Epithelial cell of esophagus (primary cell): ENCODE results near the gene NEUROD6.
A peak's percentile ranks its signal among the peaks of the same experiment; 100 is the strongest.

ENCODE experiments used
- DNase-seq: peaks from one replicate; pipeline ENCODE4 v3.0.0; 2010; ENCODE audit warnings: low read depth
- H3K4me3 ChIP-seq: 2 replicates; pipeline ENCODE4 v1.5.1; 2011; ENCODE audit warnings: mild to moderate bottlenecking, low read length, control low read depth
- TF ChIP-seq, protein P1 (sequence below): IDR thresholded peaks from 2 replicates; pipeline ENCODE4 v1.5.1; 2011; ENCODE audit warnings: low read depth, mild to moderate bottlenecking, low read length, control low read depth, inconsistent platforms; ENCODE audit not compliant: insufficient read depth; ENCODE audit errors: missing control alignments

Gene NEUROD6

DNA sequence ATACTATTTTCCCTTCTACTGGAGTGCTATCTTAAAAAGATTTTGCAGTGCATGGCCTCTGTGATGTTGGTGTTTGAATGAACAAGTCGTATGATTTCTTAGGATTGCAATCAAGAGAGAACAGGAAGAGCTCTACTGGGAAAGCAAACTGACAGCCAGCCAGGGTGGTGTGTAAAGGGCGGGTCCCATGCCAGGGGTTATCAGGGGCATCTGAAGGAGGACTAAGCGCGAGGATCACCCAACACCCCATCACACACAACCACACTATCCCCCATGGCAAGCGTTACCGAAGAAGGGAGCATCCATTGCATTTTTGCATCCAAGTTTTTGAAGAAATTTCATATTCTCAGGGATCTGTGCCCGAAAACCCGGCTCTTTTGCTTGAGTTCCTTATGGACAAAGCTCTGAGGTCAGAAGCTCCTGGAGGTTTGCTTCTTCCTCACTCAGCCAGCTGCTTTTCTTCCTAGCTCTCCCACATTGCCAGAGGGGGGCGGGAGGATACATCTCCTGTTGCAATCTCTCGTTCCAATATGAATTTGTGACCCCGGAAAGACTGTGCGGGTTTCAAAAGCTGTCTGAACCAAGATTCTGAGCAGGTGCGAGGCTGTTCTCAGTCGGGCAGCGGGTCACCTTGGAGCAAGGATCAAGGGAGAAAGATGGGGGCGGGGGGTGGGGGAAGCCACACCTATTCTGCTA, 5.2 kb downstream of the NEUROD6 start:
- TF ChIP-seq, protein P1, sequence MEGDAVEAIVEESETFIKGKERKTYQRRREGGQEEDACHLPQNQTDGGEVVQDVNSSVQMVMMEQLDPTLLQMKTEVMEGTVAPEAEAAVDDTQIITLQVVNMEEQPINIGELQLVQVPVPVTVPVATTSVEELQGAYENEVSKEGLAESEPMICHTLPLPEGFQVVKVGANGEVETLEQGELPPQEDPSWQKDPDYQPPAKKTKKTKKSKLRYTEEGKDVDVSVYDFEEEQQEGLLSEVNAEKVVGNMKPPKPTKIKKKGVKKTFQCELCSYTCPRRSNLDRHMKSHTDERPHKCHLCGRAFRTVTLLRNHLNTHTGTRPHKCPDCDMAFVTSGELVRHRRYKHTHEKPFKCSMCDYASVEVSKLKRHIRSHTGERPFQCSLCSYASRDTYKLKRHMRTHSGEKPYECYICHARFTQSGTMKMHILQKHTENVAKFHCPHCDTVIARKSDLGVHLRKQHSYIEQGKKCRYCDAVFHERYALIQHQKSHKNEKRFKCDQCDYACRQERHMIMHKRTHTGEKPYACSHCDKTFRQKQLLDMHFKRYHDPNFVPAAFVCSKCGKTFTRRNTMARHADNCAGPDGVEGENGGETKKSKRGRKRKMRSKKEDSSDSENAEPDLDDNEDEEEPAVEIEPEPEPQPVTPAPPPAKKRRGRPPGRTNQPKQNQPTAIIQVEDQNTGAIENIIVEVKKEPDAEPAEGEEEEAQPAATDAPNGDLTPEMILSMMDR: no peak
- DNase-seq: no peak
- H3K4me3 ChIP-seq: no peak overlapping the region

DNA sequence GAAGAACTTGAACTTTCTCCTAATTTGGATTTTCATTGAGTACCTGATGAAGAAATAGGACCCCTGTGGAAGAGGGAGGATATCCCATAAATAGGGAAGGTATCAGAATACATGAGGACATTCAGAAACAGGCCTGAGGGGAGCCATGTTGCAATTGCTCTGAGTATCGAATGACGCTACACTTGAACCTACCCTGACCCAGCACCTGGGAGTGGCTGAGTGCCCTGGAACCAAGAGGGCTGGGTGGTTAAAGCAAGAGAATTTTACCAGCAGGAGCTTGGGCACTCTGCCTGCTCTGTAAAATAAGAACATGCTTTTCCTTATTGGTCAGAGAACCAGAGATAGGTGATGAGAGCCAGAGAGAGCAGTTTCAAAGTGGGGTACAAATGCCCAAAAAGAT, 7.2 kb downstream of the NEUROD6 start:
- TF ChIP-seq, protein P1: no peak
- DNase-seq: no peak
- no peak overlapping the region for H3K4me3 ChIP-seq

GRCh38 chr7:31327071-31327470, 13.5 kb downstream of the NEUROD6 start:
- H3K4me3 ChIP-seq: no peak overlapping the region
- TF ChIP-seq, protein P1: no peak
- DNase-seq: peak; percentile 79

DNA sequence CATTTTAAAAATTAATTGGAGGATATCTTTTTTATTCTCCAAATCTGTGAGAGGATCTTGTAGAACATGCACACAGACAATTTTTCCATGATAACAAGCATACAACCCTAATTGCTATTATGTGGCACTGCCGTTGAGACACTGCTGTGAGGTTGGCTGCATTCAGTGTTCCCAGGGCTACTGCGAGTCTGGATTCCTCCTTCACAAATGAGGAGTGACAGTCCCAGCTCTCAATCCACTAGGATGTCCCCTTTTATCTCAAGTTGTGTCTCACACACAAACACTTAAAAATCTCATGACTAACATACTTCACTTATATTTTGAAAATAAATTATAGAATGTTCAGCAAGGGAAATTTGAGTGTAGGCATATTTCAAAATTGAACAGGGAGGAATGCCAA, 14.1 kb downstream of the NEUROD6 start:
- TF ChIP-seq, protein P1: no peak
- H3K4me3 ChIP-seq: no peak overlapping the region
- no peak for DNase-seq

GRCh38 chr7:31323101-31323500, 17.4 kb downstream of the NEUROD6 start:
- H3K4me3 ChIP-seq: no peak overlapping the region
- TF ChIP-seq, protein P1: no peak
- no peak for DNase-seq

DNA sequence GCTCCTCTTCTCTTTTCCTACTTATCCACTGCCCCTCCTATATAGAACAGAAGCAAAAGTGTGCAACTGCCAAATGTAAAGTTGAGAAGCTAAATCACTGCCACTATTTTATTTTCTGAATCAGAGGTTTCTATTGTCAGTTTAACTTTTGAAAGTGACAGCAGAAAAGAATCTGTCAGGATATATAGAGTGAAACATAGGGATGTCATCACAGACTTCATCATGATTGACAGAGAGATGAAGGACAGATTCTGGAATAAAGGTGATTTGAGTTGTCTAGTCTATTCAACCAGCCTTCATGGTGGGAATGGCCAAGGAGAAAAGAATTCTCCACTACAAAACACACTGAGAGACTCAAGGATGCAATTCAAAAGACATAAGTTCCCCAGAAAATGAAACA, 19.9 kb downstream of the NEUROD6 start:
- no peak for DNase-seq
- TF ChIP-seq, protein P1: no peak
- H3K4me3 ChIP-seq: no peak overlapping the region

DNA sequence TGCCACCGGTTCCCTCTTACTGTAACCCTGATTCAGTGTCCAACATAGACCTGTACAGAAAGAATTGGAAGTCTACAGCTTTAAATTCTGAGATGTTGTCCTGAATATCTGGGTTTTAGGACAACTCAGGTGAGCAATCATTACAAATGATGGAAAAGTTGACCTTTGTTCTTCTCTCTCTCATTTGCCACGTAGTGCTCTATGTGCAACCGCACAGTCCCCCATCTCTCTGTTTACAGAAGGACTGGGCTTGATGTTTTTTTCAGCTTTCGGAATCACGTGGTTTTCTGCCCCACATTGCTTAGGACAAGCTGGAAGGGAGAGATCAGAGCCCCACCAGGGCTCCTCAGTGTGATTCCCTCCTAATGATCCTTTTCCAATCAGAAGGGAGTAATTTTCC, 22.2 kb downstream of the NEUROD6 start:
- H3K4me3 ChIP-seq: no peak overlapping the region
- TF ChIP-seq, protein P1: no peak
- no peak for DNase-seq
